IPS-18a (cell line): ENCODE measurements around the gene MARCHF2.
"Not testable (repeated sequence)": the region's sequence is repeated elsewhere in the genome, so short reads cannot be mapped to it uniquely, and the experiment has no call there.

ENCODE experiments used
- H3K27ac ChIP-seq: one replicate; pipeline ENCODE4 v1.5.1; 2013; ENCODE audit warnings: low read length
- H3K27me3 ChIP-seq: one replicate; pipeline ENCODE4 v1.6.1; 2013; ENCODE audit warnings: mild to moderate bottlenecking, low read length; ENCODE audit not compliant: control insufficient read depth, insufficient read depth
- H3K36me3 ChIP-seq: one replicate; pipeline ENCODE4 v1.6.1; 2013; ENCODE audit warnings: low read depth, low read length; ENCODE audit not compliant: control insufficient read depth
- H3K4me1 ChIP-seq: one replicate; pipeline ENCODE4 v1.6.1; 2013; ENCODE audit warnings: low read depth, low read length; ENCODE audit not compliant: control insufficient read depth
- H3K4me3 ChIP-seq: one replicate; pipeline ENCODE4 v1.5.1; 2013; ENCODE audit warnings: low read length
- H3K9ac ChIP-seq: one replicate; pipeline ENCODE4 v1.6.1; 2013; ENCODE audit warnings: mild to moderate bottlenecking, low read length, moderate library complexity
- H3K9me3 ChIP-seq: one replicate; pipeline ENCODE4 v1.6.1; 2013; ENCODE audit warnings: low read depth, low read length; ENCODE audit not compliant: control insufficient read depth

Gene MARCHF2

DNA sequence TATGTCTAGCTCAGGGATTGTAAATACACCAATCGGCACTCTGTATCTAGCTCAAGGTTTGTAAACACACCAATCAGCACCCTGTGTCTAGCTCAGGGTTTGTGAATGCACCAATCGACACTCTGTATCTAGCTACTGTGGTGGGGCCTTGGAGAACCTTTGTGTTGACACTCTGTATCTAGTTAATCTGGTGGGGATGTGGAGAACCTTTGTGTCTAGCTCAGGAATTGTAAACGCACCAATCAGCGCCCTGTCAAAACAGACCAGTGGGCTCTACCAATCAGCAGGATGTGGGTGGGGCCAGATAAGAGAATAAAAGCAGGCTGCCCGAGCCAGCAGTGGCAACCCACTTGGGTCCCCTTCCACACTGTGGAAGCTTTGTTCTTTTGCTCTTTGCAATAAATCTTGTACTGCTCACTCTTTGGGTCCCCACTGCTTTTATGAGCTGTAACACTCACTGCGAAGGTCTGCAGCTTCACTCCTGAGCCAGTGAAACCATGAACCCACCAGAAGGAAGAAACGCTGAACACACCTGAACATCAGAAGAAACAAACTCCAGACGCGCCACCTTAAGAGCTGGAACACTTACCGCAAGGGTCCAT is 36.6 kb upstream of the MARCHF2 start:
- not testable (repeated sequence) for H3K4me1 ChIP-seq, H3K36me3 ChIP-seq, H3K9ac ChIP-seq, H3K27ac ChIP-seq, H3K4me3 ChIP-seq, H3K27me3 ChIP-seq, H3K9me3 ChIP-seq

DNA sequence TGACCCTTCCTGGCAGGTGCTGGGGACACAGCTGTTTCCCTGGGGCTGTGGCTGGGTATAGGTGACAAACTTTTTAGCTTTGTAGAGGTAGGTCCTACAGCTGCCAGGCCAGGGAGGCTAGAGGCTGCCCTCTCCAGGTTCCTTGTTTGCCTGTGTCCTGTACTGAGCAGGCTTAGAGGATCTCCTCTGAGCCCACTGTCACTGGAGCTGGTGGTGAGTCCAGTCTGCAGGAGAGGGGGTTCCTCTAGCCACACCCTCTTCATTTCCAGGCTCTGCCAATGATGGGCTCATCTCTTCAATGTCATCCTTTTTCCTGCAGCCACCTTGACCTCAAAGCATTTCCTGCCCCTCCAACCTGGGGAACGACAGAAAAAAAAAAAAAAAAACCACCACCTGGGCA is 35.5 kb upstream of the MARCHF2 start:
- no peak overlapping the region for H3K4me3 ChIP-seq
- H3K27me3 ChIP-seq, result no peaks in the 10 kb centered on the region
- H3K9ac ChIP-seq, result no peak overlapping the region
- no peaks in the 10 kb centered on the region for H3K36me3 ChIP-seq
- no peak overlapping the region for H3K27ac ChIP-seq
- no peaks in the 10 kb centered on the region for H3K9me3 ChIP-seq
- no peaks in the 10 kb centered on the region for H3K4me1 ChIP-seq

DNA sequence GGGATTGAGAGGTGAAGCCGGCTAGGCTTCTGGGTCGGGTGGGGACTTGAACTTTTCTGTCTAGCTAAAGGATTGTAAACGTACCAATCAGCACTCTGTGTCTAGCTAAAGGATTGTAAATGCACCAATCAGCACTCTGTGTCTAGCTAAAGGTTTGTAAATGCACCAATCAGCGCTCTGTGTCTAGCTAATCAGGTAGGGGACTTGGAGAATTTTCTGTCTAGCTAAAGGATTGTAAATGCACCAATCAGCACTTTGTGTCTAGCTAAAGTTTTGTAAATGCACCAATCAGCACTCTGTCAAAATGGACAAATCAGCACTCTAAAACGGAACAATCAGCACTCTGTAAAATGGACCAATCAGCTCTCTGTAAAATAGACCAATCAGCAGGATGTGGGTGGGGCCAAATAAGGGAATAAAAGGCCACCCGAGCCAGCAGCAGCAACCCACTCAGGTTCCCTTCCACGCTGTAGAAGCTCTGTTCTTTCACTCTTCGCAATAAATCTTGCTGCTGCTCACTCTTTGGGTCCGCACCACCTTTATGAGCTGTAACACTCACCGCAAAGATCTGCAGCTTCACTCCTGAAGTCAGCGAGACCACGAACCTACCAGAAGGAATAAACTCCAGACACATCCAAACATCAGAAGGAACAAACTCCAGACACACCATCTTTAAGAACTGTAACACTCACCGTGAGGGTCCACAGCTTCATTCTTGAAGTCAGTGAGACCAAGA is 33.8 kb upstream of the MARCHF2 start:
- not testable (repeated sequence) for H3K9ac ChIP-seq, H3K4me3 ChIP-seq, H3K36me3 ChIP-seq, H3K4me1 ChIP-seq, H3K9me3 ChIP-seq, H3K27ac ChIP-seq, H3K27me3 ChIP-seq

DNA sequence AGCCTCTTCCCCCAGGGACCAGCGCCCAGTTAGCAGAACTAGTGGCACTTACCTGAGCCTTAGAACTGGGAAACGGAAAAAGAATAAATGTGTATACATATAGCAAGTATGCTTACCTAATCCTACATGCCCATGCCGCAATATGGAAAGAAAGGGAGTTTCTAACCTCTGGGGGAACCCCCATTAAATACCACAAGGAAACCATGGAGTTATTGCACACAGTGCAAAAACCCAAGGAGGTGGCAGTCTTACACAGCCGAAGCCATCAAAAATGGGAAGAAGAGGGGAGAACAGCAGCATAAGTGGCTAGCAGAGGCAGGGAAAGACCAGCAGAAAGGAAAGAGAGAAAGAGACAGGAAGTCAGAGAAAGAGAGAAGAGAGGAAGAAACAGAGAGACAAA is 28.5 kb upstream of the MARCHF2 start:
- not testable (repeated sequence) for H3K4me1 ChIP-seq, H3K9ac ChIP-seq, H3K9me3 ChIP-seq, H3K27me3 ChIP-seq, H3K27ac ChIP-seq, H3K4me3 ChIP-seq, H3K36me3 ChIP-seq

DNA sequence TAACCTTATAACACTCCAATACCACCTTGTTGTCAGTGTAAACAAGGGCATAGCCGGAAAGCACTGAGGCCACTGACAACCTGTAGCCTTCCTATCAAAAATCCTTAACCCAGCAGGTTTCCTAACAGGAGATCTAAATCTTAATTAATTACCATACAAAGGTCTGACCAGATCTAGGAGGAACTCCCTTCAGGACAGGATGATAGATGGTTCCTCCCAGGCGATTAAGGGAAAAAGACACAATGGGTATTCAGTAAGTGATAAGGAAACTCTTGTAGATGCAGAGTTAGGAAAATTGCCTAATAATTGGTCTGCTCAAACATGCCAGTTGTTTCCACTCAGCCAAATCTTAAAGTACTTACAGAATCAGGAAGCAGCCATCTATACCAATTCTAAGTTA is 28.0 kb upstream of the MARCHF2 start:
- not testable (repeated sequence) for H3K27me3 ChIP-seq, H3K4me1 ChIP-seq, H3K27ac ChIP-seq, H3K36me3 ChIP-seq, H3K9me3 ChIP-seq, H3K9ac ChIP-seq, H3K4me3 ChIP-seq

DNA sequence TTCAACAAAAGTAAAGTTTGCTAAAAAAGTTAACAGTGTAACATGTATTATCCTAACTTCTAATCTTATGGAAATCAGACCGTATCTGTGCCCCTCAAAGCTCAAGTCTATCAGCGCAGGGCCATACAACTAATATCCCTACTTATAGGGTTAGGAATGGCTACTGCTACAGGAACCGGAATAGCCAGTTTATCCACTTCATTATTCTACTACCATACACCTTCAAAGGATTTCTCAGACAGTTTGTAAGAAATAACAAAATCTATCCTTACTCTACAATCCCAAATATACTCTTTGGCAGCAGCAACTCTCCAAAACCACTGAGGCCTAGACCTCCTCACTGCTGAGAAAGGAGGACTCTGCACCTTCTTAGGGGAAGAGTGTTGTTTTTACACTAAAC is 27.5 kb upstream of the MARCHF2 start:
- H3K9me3 ChIP-seq, H3K27me3 ChIP-seq, H3K4me3 ChIP-seq, H3K36me3 ChIP-seq, H3K27ac ChIP-seq, H3K4me1 ChIP-seq, H3K9ac ChIP-seq: not testable (repeated sequence)

DNA sequence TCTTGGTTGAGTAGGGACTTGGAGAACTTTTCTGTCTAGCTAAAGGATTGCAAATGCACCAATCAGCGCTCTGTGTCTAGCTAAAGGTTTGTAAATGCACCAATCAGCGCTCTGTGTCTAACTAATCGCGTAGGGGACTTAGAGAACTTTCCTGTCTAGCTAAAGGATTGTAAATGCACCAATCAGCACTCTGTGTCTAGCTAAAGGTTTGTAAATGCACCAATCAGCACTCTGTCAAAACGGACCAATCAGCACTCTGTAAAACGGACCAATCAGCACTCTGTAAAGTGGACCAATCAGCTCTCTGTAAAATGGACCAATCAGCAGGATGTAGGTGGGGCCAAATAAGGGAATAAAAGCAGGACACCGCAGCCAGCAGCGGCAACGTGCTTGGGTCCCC is 26.7 kb upstream of the MARCHF2 start:
- H3K9me3 ChIP-seq, H3K4me1 ChIP-seq, H3K9ac ChIP-seq: not testable (repeated sequence)

DNA sequence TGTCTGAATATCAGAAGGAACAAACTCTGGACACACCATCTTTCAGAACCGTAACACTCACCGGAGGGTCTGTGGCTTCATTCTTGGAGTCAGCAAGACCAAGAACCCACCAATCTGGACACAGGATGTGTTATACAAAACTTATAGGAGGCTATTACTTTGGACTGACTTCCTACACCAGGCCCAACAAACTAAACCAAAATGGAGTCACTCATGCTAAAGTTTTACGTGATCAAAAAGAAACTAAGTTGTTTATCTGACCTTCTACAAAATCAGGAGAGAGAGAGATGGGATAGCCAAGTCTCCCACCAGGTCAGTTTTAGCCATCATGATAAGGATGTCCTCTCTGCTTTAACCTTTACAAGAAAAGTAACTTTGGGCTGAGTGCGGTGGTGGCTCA is 26.1 kb upstream of the MARCHF2 start:
- Histone ChIP-seq H3K9me3 (no peaks in the 10 kb centered on the region), H3K4me3 (no peak overlapping the region), H3K9ac (no peak overlapping the region), H3K36me3 (no peaks in the 10 kb centered on the region), H3K4me1 (peaks cover 4% of the 10 kb centered on the region), H3K27me3 (no peaks in the 10 kb centered on the region), H3K27ac (no peak overlapping the region)

More for the DNA sequence above, 26.7 kb upstream of the MARCHF2 start:
- not testable (repeated sequence) for H3K36me3 ChIP-seq, H3K27ac ChIP-seq, H3K4me3 ChIP-seq, H3K27me3 ChIP-seq

DNA sequence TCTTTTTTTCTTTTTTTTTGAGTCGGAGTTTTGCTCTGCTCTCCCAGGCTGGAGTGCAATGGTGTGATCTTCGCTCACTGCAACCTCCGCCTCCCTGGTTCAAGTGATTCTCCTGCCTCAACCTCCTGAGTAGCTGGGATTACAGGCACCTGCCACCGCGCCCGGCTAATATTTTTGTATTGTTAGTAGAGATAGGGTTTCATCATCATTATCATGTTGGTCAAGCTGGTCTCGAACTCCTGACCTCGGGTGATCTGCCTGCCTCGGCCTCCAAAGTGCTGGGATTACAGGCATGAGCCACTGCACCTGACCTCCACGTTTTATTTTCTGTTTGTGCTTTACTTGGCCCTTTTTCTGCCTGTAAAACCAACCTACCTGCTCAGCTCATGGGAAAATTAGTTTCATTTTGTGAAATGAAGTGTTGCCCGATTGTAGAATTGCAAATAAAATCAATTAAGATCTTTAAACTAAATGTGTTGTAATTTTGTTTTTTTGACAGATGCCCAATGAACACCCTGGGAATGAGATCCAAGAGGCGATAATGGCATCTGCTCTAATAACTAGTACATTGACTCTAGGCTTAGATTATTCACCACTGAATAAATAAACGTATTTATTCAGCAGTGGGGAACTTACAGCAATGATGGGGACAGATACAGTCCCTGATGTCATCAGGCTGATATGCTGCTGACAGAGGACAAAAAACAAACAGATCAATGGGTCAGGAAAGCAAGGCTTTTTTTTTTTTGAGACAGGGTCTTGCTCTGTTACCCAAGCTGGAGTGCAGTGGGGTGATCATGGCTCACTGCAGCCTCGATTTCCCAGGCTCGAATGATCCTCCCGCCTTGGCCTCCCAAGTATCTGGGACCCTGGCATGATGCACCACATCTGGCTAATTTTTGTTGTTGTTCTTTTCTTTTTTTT is 25.2 kb upstream of the MARCHF2 start:
- H3K9ac ChIP-seq, result no peak overlapping the region

DNA sequence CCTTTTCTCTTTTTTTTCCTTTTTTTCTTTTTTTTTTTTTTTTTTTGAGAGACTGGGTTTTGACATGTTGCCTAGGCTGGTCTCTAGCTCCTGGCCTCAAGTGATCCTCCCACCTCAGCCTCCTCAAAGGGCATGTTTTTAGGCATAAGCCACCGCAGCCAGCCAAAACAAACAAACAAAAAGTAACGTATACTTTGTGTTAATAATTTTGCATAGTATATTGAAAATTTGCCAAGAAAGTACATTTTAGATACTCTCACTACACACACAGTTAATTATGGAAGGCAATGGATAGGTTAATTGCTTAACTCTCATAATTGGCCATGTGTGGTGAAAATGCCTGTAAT is 24.5 kb upstream of the MARCHF2 start:
- H3K4me3 ChIP-seq, result no peak overlapping the region

More for the DNA sequence above, 25.2 kb upstream of the MARCHF2 start:
- Histone ChIP-seq H3K36me3 (no peaks in the 10 kb centered on the region), H3K4me3 (no peak overlapping the region), H3K27me3 (no peaks in the 10 kb centered on the region), H3K27ac (no peak overlapping the region), H3K4me1 (peaks cover 4% of the 10 kb centered on the region), H3K9me3 (no peaks in the 10 kb centered on the region)

DNA sequence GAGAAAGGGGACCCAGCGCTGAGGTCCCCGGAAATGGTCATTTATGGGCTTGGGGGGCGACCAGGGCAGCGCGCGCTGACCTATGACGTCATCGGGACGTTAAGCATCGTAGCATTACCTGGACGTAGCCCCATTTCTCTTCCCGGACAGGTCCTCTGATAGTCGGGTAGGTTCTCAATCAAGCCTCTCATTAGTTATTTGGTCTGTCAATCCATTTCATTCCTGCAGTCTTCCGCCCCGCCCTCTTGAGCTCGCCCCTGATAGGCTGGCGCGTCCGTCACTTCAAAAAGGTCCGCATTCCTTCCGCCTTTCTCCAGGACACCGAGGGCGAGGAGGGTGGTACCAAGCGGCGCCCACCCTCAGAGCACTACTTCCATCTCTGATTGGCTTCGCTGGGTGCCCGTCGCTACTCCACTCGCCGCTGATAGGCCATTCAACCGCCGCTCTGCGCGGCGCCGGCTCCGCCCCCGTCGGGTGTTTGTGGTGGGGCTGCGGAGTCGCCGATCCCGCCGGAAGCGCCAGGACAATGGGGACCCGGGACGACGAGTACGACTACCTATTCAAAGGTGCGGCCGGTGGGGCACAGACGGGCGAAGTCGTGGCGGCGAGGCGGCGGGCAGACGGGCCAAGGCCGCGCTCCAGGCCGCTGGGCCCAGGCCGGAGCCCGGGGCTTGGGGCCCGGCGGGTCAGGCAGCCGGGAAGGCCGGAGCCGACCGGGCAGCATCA is 23.1 kb upstream of the MARCHF2 start, which contains the start of gene RAB11B:
Gene RAB11B, plus strand, starts transcription at position 470 of the 726 bp plus-strand sequence. Its CDS starts 57 bp downstream, at position 527.
- Histone ChIP-seq H3K27ac (peak within 1 kb of the TSS; percentile 92), H3K4me1 (peaks cover 4% of the 10 kb centered on the region), H3K4me3 (peak within 1 kb of the TSS; percentile 91), H3K36me3 (no peaks in the 10 kb centered on the region), H3K27me3 (no peaks in the 10 kb centered on the region), H3K9ac (peak within 1 kb of the TSS; percentile 99), H3K9me3 (no peaks in the 10 kb centered on the region)

More for the DNA sequence above, 24.5 kb upstream of the MARCHF2 start:
- Histone ChIP-seq H3K9me3 (no peaks in the 10 kb centered on the region), H3K27ac (no peak overlapping the region), H3K9ac (no peak overlapping the region), H3K36me3 (no peaks in the 10 kb centered on the region), H3K27me3 (no peaks in the 10 kb centered on the region), H3K4me1 (peaks cover 4% of the 10 kb centered on the region)
